Activated CD8-positive, alpha-beta memory T cell treated with anti-CD3 and anti-CD28 coated beads for 1 hour (primary cell): ENCODE measurements around the gene CENATAC.
"Not testable (repeated sequence)": the region's sequence is repeated elsewhere in the genome, so short reads cannot be mapped to it uniquely, and the experiment has no call there.

Experiments used
- DNase-seq, 2 donors: peaks; one replicate each; pipeline ENCODE4 v3.0.0-alpha.2; 2020; ENCODE audit warnings: low read depth in 1 of 2; ENCODE audit errors: extremely low read depth in 1 of 2

The CENATAC gene

DNA sequence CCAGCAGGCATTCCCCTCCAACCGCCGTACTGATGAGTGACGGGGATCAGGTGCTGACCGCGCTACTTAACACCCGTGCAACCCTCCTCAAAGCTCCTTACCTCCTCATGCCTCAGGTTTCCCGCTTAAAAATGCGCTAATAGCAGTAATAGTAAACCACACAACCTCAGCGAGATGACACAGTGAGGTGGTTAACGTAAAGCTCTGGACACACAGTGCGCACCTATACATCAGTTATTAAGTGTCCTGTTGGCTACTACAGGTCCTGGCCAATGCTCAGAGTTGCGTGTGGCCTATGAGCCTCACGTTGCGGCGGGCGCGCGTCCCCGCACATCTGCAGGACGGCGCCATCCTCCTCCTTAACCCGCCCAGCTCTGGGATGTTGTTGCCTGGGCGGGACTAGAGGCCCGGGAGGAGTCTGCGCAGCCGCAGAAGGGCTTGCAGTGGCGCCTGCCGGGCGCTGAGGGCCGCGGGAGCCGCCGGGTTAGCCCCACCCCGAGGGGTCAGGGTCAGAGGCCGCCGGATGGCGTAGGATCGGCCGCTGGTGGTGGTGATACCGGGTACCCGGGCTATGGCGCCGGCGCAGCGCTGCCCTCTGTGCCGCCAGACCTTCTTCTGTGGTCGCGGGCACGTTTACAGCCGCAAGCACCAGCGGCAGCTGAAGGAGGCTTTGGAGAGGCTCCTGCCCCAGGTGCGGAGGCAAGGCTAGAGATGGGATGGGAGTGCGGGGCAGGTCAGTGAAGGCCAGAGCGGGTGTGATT is at the start of gene CENATAC:
CENATAC (plus strand) TSS at position 512 of the 761 bp plus-strand sequence; CDS start at position 572, 60 bp downstream.
- DNase-seq: peak; percentile 91 to 94

- DNase-seq: no peak
These were observed 44.7 kb upstream of the CENATAC start for GRCh38 chr11:118953265-118953664.

DNA sequence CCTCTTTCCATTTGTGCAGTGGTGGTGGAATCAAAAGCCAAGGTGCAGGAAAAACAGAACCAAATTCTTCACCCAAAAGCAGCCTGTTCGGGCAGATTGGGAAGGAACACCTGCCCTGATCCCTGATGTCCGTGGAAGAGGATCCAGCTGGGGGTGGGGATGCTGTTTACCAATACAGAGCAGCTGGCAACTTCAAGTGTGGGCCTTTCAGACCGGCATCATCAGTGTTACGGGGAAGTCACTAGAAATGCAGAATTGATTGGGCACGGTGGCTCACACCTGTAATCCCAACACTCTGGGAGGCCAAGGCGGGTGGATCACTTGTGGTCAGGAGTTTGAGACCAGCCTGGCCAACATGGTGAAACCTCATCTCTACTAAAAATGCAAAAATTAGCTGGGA is 44.0 kb upstream of the CENATAC start:
- not testable (repeated sequence) for DNase-seq

DNA sequence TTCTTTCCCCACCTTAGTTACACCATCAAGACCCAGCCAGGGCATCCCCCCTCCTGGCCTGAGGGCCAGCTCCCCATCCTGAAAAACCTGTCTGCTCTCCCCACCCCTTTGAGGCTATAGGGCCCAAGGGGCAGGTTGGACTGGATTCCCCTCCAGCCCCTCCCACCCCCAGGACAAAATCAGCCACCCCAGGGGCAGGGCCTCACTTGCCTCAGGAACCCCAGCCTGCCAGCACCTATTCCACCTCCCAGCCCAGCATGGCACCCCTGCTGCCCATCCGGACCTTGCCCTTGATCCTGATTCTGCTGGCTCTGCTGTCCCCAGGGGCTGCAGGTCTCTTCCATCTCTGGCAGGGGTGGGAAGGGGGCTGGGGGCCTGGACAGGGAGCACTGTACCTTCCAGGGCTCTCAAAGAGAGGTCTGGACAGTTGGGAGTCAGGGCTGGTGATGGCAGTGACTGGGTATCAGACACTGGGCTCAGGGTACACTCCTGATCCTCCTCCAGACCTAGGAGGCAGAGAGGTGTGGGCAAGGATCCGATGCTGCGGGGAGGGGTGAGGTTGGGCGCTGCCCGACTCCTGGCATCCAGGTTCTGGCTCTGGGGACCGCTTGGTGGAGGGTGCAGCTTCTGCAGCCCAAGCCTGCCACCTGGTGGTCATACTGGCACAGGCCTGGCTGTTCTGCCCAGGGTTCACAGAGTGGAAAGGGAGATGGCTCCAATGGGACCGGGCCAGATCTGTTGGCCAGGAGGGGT is 41.7 kb upstream of the CENATAC start, which contains the start of gene UPK2:
UPK2 (plus strand) TSS at position 205 of the 753 bp plus-strand sequence; CDS start at position 258, 53 bp downstream.
- peak; percentile 80 to 84 for DNase-seq

GRCh38 chr11:118956847-118957469 is 41.0 kb upstream of the CENATAC start:
- DNase-seq: no peak

DNA sequence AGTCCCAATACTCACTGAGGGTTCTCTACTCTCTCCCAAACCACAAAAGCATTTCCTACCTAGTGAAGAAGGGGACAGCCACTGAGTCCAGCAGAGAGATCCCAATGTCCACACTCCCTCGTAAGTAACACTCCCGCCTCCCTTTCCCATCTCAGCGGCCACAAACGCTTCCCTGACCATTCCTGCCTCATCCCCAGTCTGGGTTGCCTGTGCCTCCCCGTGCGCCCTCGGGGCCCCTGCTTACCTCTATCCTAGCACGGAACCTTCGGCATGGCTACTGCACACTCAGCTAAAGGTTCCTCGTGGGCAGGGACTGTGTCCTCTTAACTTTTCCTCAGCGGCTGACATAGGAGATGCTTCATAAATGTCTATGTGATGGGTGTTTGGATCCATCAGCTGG is 40.4 kb upstream of the CENATAC start:
- no peak for DNase-seq

DNA sequence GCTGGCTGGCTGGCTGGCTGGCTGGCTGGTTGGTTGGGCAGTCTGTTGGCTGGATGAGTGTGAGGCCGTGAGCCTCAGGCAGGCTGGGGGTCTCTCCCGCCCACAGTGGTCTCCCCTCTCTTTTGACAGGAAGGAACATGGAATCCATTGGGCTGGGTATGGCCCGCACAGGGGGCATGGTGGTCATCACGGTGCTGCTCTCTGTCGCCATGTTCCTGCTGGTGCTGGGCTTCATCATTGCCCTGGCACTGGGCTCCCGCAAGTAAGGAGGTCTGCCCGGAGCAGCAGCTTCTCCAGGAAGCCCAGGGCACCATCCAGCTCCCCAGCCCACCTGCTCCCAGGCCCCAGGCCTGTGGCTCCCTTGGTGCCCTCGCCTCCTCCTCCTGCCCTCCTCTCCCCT is 40.0 kb upstream of the CENATAC start:
- DNase-seq: no peak

- DNase-seq: no peak
These were observed 39.4 kb upstream of the CENATAC start for GRCh38 chr11:118958577-118958976.

DNA sequence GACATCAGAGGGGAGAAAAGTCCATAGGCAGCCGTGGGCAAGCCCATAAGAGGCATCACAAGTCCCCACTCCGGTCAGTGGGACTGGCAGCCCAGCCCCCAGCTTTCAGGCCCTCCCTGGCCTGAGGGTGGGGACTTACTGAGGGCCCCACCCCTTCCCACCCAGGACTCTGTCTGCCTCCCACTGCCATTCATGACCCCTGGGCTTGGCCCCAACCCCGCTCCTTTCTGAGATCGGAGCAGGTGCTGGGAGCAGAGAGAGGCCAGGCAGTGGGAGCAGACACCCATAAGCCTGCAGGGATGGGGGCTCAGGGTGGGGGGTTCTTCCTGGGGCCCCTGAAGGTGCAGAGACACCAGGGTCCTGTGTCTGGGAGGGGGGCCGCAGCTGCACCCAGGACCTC is 36.7 kb upstream of the CENATAC start:
- DNase-seq: no peak

GRCh38 chr11:118961591-118961990 is 36.3 kb upstream of the CENATAC start:
- DNase-seq: no peak

- DNase-seq: not testable (repeated sequence)
These were observed 28.4 kb upstream of the CENATAC start for GRCh38 chr11:118969508-118969907.

- DNase-seq: no peak
These were observed 26.3 kb upstream of the CENATAC start, which contains the start of gene FOXR1 for GRCh38 chr11:118971646-118972045. TSS of gene FOXR1 (plus strand) at chr11:118971761. CDS start at chr11:118971932, 171 bp downstream.

GRCh38 chr11:118973985-118974384 is 24.0 kb upstream of the CENATAC start:
- no peak for DNase-seq

DNA sequence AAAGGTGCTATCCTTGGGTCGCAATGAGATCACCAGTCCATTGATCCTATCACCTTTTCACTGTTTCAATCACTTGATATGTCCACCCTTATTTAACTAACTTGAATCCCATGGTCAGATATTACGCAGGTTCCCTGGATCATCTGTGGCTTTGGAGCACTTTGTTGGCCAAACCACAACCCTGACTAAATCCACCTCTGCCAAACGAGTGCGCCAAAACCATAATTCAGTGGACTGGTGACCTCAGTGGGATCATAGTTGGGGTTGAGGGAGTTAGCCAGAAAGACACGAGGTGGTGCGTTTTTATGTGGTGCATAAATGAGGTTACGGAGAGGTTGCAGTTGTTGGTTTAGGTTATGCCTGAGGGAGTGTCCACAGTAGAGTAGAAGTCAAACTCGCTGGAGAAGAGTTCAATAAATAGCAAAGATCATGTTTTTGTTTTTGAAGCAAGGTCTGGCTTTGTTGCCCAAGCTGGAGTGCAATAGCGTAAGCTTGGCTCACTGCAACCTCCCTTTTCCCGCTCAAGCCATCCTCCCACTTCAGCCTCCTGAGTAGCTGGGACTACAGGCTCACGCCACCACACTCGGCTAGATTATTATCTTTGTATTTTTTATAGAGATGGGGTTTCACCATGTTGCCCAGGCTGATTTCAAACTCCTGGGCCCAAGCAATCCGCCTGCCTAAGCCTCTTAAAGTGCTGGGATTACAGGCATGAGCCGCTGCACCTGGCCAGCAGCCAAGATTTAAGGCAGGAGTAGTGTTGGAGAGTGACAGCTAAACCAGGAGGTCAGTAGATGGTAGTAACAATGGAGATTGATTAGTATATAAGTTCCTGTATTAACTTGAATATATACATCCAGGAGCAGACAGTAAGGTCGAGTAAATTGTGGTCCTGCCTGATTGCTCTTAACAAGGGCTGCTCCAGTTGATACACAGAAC is 21.9 kb upstream of the CENATAC start:
- no peak for DNase-seq

DNA sequence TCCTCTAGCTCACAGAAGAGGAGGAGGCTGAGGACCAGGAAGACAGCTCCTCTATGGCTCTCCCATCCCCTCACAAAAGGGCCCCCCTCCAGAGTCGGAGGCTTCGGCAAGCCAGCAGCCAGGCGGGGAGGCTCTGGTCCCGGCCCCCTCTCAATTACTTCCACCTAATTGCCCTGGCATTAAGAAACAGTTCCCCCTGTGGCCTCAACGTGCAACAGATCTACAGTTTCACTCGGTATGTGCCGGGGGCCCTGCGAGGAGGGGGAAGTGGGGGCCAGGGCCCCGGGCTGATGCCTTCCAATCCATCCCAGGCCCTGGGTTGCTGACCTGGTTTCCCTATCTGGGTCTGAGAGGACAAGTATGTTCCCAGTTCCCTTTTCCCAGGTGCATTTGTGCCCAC is 18.5 kb upstream of the CENATAC start:
- DNase-seq: no peak

GRCh38 chr11:118980191-118980881 is 17.6 kb upstream of the CENATAC start:
- DNase-seq: no peak

DNA sequence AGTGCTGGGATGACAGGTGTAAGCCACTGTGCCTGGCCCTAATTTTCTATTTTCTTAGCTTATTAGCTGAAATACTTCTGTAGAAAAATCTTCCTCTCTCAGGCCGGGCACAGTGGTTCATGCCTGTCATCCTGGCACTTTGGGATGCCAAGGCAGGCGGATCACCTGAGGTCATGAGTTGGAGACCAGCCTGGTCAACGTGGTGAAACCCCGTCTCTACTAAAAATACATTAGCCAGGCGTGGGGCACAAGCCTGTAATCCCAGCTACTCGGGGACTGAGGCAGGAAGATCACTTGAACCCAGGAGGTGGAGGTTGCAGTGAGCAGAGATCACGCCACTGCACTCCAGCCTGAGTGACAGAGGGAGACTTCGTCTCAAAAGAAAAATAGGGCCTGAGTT is 13.6 kb upstream of the CENATAC start:
- not testable (repeated sequence) for DNase-seq

DNA sequence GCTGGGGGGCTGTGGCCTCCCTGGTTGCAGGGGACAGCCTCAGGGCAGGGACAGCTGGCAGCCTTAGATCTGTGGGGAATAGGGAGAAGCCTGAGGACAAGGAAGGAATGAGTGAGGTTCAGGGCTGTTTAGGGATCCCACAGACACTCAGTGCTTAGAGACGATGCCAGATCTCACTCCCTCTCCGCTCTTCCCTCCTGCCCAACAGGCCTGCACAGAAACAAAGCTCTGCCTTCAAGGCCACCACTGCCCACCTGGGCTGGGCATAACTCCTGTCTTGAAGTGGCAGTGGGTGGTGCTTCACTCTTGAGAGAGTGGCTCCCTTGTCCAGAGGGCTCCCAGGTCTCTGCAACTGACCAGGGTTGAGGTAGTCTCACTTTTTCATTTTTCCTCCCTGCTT is 13.1 kb upstream of the CENATAC start:
- DNase-seq: no peak

GRCh38 chr11:118988280-118988679 is 9.7 kb upstream of the CENATAC start:
- DNase-seq: no peak
